Thyroid gland (tissue), 4 donors: ENCODE results near the gene DERL3. TPM values are rescaled to one million over a fixed set of nuclear protein-coding genes. Genes with fewer than 3 reads are reported as not detected.

Source experiments
- DNase-seq, 2 donors: peaks; one replicate each; pipeline ENCODE4 v3.0.0-alpha.2; 2019
- H3K27ac ChIP-seq, 3 donors: fragments of 200-600 bp; sonication (generic); 1 replicate in 2 of 3; 2 replicates in 1 of 3; pipeline ENCODE4 v1.5.1; 2016 to 2019; ENCODE audit warnings: mild to moderate bottlenecking in 1 of 3, moderate library complexity in 1 of 3
- H3K27me3 ChIP-seq: fragments of 200-600 bp; sonication (generic); one replicate; pipeline ENCODE4 v1.5.1; 2019
- H3K36me3 ChIP-seq, 2 donors: fragments of 200-600 bp; sonication (generic); one replicate each; pipeline ENCODE4 v1.5.1; 2016 to 2019
- H3K4me1 ChIP-seq, 2 donors: fragments of 200-600 bp; sonication (generic); one replicate each; pipeline ENCODE4 v1.5.1; 2017 to 2019
- H3K4me3 ChIP-seq, 3 donors: fragments of 200-600 bp; sonication (generic); replicated peaks in 1 of 3; 1 replicate in 2 of 3; 2 replicates in 1 of 3; pipeline ENCODE4 v1.5.1; 2016; ENCODE audit warnings: mild to moderate bottlenecking in 1 of 3
- H3K9me3 ChIP-seq: fragments of 200-600 bp; sonication (generic); one replicate; pipeline ENCODE4 v1.5.1; 2017
- POLR2A ChIP-seq, 2 donors: fragments of 450-650 bp; IDR thresholded peaks; one replicate each; pipeline ENCODE4 v1.6.1; 2017; ENCODE audit warnings: antibody characterized with exemption in 2 of 2, mild to moderate bottlenecking in 2 of 2, moderate library complexity in 1 of 2
- WGBS, 2 donors: methylation state at CpG; one replicate each; pipeline ENCODE4 v1.1.5; 2017; 5-methylcytosine and 5-hydroxymethylcytosine counted together
- intact Hi-C: fragments of 100-400 bp; cut with DNase I; formaldehyde crosslinking; loops from one replicate; pipeline ENCODE4 v1.15.1; 2023
- total RNA-seq, 4 donors: library from RNA; depleted of rRNA; stranded (reverse); fragments of >200 nt; gene quantifications; one replicate each; pipeline ENCODE4 v1.2.3, GENCODE V29; 2016
- TF ChIP-seq, protein P1 (sequence below), 6 experiments: fragments of 200-600 bp in 3 of 6; fragments of 450-650 bp in 3 of 6; sonication (generic) in 3 of 6; IDR thresholded peaks; one replicate each; pipeline ENCODE4 v1.5.1; 2016 to 2019; ENCODE audit warnings: antibody characterized with exemption in 6 of 6, mild to moderate bottlenecking in 2 of 6, inconsistent platforms in 1 of 6, moderate library complexity in 1 of 6

DERL3 gene
- total RNA-seq, 4 donors from 2014 or later = 1.6 to 15.9 (median 4.1) TPM

DNA sequence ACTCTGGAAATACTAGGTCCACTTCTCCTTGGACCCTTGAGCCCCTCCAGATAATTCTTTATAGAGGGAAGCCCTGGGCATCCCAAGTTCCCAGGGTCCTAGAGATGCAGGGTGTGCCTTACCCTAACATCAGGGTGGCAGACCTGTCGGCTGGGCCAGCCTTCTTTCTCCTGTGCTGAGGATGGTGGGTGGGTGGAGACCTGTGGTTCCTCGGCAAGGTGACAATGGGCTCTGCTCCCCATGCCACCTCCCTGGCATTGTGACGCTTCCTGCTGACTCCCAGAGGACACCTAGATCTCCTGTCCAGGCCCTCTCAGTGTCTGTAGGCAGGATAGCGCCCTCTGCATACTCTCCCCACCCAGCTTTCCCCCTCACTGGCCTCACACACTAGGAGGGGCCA, 3.8 kb upstream of the DERL3 start:
- Histone ChIP-seq H3K9me3 (no peaks in the 10 kb centered on the region), H3K4me1 (peaks cover 20 to 42% of the 10 kb centered on the region in 2 donors), H3K4me3 (no peak overlapping the region), H3K36me3 (no peaks in the 10 kb centered on the region), H3K27ac (no peak overlapping the region), H3K27me3 (no peaks in the 10 kb centered on the region)
- TF ChIP-seq, protein P1, sequence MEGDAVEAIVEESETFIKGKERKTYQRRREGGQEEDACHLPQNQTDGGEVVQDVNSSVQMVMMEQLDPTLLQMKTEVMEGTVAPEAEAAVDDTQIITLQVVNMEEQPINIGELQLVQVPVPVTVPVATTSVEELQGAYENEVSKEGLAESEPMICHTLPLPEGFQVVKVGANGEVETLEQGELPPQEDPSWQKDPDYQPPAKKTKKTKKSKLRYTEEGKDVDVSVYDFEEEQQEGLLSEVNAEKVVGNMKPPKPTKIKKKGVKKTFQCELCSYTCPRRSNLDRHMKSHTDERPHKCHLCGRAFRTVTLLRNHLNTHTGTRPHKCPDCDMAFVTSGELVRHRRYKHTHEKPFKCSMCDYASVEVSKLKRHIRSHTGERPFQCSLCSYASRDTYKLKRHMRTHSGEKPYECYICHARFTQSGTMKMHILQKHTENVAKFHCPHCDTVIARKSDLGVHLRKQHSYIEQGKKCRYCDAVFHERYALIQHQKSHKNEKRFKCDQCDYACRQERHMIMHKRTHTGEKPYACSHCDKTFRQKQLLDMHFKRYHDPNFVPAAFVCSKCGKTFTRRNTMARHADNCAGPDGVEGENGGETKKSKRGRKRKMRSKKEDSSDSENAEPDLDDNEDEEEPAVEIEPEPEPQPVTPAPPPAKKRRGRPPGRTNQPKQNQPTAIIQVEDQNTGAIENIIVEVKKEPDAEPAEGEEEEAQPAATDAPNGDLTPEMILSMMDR (IDR thresholded peaks at IDR 0.05) = no peak
- TF ChIP-seq POLR2A (IDR thresholded peaks at IDR 0.05) = no peak
- intact Hi-C loops = loop anchor here (5.0 to 10.0 kb wide), 2 partner anchors 55 to 298 kb away; partner anchors contain the start of gene SMARCB1
- WGBS, 2 donors = 83 to 95% methylated on average over 2 to 3 of the region's 4 CpGs
- DNase-seq = no peak

DNA sequence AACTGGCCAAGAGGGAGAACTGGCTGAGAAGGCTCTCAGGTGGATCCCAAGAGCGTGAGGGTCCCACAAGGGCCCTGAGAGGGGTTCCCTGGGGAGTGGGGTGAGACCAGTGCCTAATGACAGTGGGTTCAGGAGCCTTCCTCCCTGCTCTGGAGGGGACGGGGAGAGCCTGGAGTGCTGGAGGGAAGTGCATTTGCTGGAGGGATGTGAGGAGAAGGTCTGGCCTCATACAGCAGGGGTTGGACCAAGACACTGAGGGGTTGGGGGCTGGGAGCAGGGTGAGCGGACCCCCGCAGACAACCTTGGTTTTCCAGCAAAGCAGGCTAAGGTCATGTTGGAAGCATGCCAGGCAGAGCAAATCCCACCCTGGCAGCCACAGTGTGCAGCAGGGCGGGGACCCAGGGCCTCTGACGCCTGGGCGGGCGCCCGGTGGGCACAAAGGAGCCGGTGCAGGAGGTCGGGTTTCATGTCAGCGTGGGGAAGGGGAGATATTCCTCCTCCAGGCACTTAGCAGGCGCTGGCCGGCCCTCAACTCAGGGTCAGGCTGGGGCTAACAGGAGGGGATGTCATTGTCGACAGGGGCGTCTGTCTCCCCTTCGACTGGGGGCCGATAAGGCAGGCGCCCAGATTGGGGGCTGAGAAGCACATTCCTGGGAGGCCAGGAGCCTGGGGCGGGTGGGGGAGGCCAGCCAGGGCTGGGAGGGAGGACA, 3.1 kb upstream of the DERL3 start:
- Histone ChIP-seq H3K4me1 (peaks cover 20 to 42% of the 10 kb centered on the region in 2 donors), H3K4me3 (no peak overlapping the region), H3K36me3 (no peaks in the 10 kb centered on the region), H3K9me3 (no peaks in the 10 kb centered on the region), H3K27me3 (no peaks in the 10 kb centered on the region), H3K27ac (no peak overlapping the region)
- TF ChIP-seq, protein P1 (IDR thresholded peaks at IDR 0.05) = no peak
- DNase-seq = no peak
- WGBS, 2 donors = 75 to 84% methylated on average over 13 to 20 of the region's 20 CpGs
- intact Hi-C loops = loop anchor here (5.0 to 10.0 kb wide), 2 partner anchors 55 to 297 kb away; partner anchors contain the start of gene SMARCB1

DNA sequence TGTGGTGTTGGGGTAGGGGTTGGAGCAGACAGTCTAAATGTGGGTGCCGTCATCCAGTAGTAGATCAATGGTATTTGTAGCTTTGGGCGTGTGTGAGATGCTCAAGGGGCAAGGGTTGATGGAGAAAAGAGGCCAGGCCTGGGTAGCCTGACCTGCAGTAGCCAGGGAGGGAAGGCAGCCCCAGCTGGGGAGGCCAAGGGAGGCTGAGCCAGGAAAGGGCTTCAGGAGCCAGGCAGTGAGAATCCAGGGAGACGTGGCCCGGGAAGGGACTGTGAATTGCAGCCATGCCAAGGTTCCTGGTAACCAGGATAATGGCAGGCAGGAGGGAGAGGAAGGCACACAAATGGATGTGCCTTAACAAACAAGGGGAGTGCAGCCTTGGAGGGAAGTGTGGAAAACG, 2.5 kb upstream of the DERL3 start:
- intact Hi-C loops = loop anchor here (5.0 to 10.0 kb wide), 2 partner anchors 54 to 296 kb away; partner anchors contain the start of gene SMARCB1
- TF ChIP-seq, protein P1 (IDR thresholded peaks at IDR 0.05) = no peak
- no peak for TF ChIP-seq POLR2A (IDR thresholded peaks at IDR 0.05)
- DNase-seq = no peak
- no peaks in the 10 kb centered on the region for H3K27me3 ChIP-seq
- H3K27ac ChIP-seq = no peak overlapping the region
- no peak overlapping the region for H3K4me3 ChIP-seq
- H3K4me1 ChIP-seq = peaks cover 20 to 42% of the 10 kb centered on the region in 2 donors
- H3K36me3 ChIP-seq = no peaks in the 10 kb centered on the region
- H3K9me3 ChIP-seq = no peaks in the 10 kb centered on the region
- WGBS, 2 donors = 92 to 93% methylated on average over 5 of the region's 5 CpGs

DNA sequence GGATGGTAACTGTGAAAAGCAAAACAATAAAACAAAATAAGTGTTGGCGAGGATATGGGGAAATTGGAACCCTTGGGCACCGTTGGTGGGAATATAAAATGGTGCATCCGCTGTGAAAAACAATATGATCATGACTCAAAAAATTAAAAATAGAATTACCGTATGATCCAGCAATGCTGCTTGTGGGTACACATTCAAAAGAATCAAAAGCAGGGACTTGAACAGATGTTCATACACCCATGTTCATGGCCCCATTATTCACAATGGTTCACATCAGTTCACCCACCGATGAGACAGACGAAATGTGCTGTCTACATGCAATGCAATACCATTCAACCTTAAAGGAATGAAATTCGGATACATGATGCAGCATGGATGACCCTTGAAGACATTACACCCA, 1.2 kb upstream of the DERL3 start:
- H3K4me1 ChIP-seq = peaks cover 19 to 34% of the 10 kb centered on the region in 2 donors
- intact Hi-C loops = loop anchor here (5.0 to 10.0 kb wide), 2 partner anchors 53 to 295 kb away; partner anchors contain the start of gene SMARCB1

More for the DNA sequence above, 1.2 kb upstream of the DERL3 start:
- Histone ChIP-seq H3K4me3 (no peak overlapping the region), H3K9me3 (no peaks in the 10 kb centered on the region), H3K36me3 (peaks cover 2 to 13% of the 10 kb centered on the region in 2 donors), H3K27me3 (no peaks in the 10 kb centered on the region), H3K27ac (no peak overlapping the region)
- 84 to 88% methylated on average over 7 of the region's 7 CpGs for whole genome bisulfite sequencing, 2 donors
- no peak for TF ChIP-seq POLR2A (IDR thresholded peaks at IDR 0.05)
- TF ChIP-seq, protein P1 (IDR thresholded peaks at IDR 0.05) = no peak
- DNase-seq = no peak
